Measurements from ENCODE around the gene LASP1NB.

DNA sequence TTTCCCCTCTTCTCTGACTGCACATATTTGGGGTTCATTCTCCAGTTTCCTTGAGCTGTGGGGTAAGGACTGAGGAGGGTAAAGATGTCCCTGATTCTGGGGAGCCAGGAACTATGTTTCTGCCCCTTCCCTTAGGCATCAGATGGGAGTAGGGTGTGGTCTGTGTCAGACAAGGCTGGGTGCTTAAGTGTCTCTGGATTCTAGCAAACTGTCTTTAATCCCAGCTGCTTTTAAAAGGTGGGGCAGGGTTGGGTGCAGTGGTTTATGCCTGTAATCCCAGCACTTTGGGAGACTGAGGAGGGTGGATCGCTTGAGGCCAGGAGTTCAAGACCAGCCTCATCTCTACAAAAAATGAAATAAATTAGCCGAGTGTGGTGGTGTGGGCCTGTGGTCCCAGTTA lies 42.5 kb upstream of the LASP1NB start:
- TF ChIP-seq, protein P1, sequence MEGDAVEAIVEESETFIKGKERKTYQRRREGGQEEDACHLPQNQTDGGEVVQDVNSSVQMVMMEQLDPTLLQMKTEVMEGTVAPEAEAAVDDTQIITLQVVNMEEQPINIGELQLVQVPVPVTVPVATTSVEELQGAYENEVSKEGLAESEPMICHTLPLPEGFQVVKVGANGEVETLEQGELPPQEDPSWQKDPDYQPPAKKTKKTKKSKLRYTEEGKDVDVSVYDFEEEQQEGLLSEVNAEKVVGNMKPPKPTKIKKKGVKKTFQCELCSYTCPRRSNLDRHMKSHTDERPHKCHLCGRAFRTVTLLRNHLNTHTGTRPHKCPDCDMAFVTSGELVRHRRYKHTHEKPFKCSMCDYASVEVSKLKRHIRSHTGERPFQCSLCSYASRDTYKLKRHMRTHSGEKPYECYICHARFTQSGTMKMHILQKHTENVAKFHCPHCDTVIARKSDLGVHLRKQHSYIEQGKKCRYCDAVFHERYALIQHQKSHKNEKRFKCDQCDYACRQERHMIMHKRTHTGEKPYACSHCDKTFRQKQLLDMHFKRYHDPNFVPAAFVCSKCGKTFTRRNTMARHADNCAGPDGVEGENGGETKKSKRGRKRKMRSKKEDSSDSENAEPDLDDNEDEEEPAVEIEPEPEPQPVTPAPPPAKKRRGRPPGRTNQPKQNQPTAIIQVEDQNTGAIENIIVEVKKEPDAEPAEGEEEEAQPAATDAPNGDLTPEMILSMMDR (IDR thresholded peaks at IDR 0.05), result no peak
- TF ChIP-seq POLR2A (IDR thresholded peaks at IDR 0.05), result no peak

All from upper lobe of left lung (tissue), 4 donors.